HUES64 (cell line): ENCODE results near the gene CA10.

Experiments
- H3K27ac ChIP-seq: 2 replicates; pipeline ENCODE4 v1.7.0; 2013; ENCODE audit warnings: low read depth, low read length, inconsistent platforms
- H3K27me3 ChIP-seq: 2 replicates; pipeline ENCODE4 v1.6.1; 2013; ENCODE audit warnings: mild to moderate bottlenecking, low read length; ENCODE audit not compliant: insufficient read depth
- H3K36me3 ChIP-seq: 2 replicates; pipeline ENCODE4 v1.6.1; 2013; ENCODE audit warnings: mild to moderate bottlenecking, low read length; ENCODE audit not compliant: insufficient read depth
- H3K4me1 ChIP-seq: 2 replicates; pipeline ENCODE4 v1.6.1; 2013; ENCODE audit warnings: mild to moderate bottlenecking, low read length, moderate library complexity; ENCODE audit not compliant: insufficient read depth
- H3K4me3 ChIP-seq: 2 replicates; pipeline ENCODE4 v1.5.1; 2013; ENCODE audit warnings: mild to moderate bottlenecking, low read length, moderate library complexity
- H3K9ac ChIP-seq: 2 replicates; pipeline ENCODE4 v1.6.1; 2013; ENCODE audit warnings: mild to moderate bottlenecking, low read depth, low read length
- H3K9me3 ChIP-seq: 2 replicates; pipeline ENCODE4 v1.6.1; 2013; ENCODE audit warnings: low read depth, low read length; ENCODE audit not compliant: insufficient read depth
- WGBS: fragments of 150-250, 120-280 bp; methylation state at CpG from one replicate; pipeline ENCODE4 v1.1.7; 2013; ENCODE audit warnings: missing lambda C conversion rate; 5-methylcytosine and 5-hydroxymethylcytosine counted together

The CA10 gene

GRCh38 chr17:51702963-51703360, 455.6 kb downstream of the CA10 start:
- H3K36me3 ChIP-seq, result no peaks in the 10 kb centered on the region
- H3K27ac ChIP-seq, result no peak overlapping the region
- no peak overlapping the region for H3K9ac ChIP-seq
- H3K9me3 ChIP-seq, result no peaks in the 10 kb centered on the region
- no peak overlapping the region for H3K4me3 ChIP-seq
- H3K4me1 ChIP-seq, result no peaks in the 10 kb centered on the region
- no peaks in the 10 kb centered on the region for H3K27me3 ChIP-seq
- WGBS, result 86% methylated on average over 3 of the region's 3 CpGs

- no peaks in the 10 kb centered on the region for H3K36me3 ChIP-seq
- no peak overlapping the region for H3K9ac ChIP-seq
- H3K4me1 ChIP-seq, result no peaks in the 10 kb centered on the region
- no peaks in the 10 kb centered on the region for H3K9me3 ChIP-seq
- no peak overlapping the region for H3K4me3 ChIP-seq
- 92% methylated on average over 1 of the region's 2 CpGs for WGBS
- no peak overlapping the region for H3K27ac ChIP-seq
- H3K27me3 ChIP-seq, result no peaks in the 10 kb centered on the region
Observed at GRCh38 chr17:51701501-51701900, 457.0 kb downstream of the CA10 start.

DNA sequence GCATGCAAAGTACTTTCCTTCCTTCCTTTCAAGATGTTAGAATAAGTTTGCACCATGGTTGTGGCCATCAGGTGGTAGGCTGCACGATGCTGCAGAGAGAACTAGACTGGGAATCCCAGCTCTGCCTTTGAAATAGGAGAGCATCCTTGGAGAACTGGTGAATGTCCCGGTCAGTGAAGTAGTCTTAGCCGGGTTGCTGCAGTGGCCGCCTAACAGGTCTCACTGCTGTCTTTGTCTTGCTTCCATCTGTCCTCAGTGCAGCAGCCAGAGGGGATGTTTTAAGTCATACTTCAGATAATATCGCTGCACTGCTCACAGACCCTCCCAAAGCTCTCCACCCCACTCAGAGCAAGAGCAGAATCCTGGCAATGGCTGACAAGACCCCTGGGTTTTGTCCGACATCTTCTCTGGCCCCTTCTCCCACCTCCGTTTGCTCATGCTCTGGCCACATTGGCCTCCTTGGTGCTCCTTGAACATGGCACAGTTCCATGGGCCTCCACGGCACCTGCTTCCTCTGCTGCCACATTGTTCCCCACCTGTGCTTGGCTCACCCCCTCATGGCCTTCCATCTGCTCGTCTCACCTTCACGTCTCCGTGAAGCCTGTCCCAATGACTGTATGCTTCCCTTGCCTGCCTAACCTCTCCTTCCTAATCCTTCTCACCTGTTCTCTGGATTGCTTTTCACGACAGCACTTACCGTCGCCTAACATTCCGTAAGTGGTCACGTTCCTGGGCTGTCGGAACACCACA, 458.3 kb downstream of the CA10 start:
- Histone ChIP-seq H3K27me3 (no peaks in the 10 kb centered on the region), H3K4me3 (no peak overlapping the region), H3K4me1 (no peaks in the 10 kb centered on the region), H3K9ac (no peak overlapping the region), H3K9me3 (no peaks in the 10 kb centered on the region), H3K27ac (no peak overlapping the region), H3K36me3 (no peaks in the 10 kb centered on the region)
- 95% methylated on average over 17 of the region's 17 CpGs for WGBS

- H3K27me3 ChIP-seq, result no peaks in the 10 kb centered on the region
- no peaks in the 10 kb centered on the region for H3K4me1 ChIP-seq
- H3K9ac ChIP-seq, result no peak overlapping the region
- H3K36me3 ChIP-seq, result no peaks in the 10 kb centered on the region
- 77% methylated on average over 5 of the region's 5 CpGs for WGBS
- no peak overlapping the region for H3K4me3 ChIP-seq
- H3K27ac ChIP-seq, result no peak overlapping the region
- H3K9me3 ChIP-seq, result no peaks in the 10 kb centered on the region
Observed at GRCh38 chr17:51699303-51699702, 459.2 kb downstream of the CA10 start.

DNA sequence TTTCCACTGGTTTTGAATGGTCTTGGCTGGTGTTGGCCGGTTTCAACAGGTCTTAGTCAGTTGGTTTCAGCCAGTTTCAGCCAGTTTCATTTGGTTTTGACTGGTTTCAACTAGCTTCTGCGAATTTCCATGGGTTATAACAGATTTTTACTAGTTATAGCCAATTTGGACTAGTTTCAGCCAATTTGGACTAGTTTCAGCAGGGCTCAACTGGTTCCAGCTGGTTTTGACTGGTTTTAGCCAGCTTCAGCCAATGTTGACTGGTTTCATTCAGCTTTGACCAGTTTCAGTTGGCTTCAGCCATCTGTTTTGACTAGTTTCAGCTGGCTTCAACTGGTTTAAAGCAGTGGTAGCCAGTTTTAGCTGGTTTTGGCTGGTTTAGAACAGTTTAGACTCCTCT, 465.6 kb downstream of the CA10 start:
- no peak overlapping the region for H3K27ac ChIP-seq
- no peaks in the 10 kb centered on the region for H3K4me1 ChIP-seq
- no peaks in the 10 kb centered on the region for H3K9me3 ChIP-seq
- H3K4me3 ChIP-seq, result no peak overlapping the region
- WGBS, result 84% methylated on average over 2 of the region's 2 CpGs
- H3K27me3 ChIP-seq, result no peaks in the 10 kb centered on the region
- no peaks in the 10 kb centered on the region for H3K36me3 ChIP-seq
- H3K9ac ChIP-seq, result no peak overlapping the region

- no peaks in the 10 kb centered on the region for H3K9me3 ChIP-seq
- H3K27me3 ChIP-seq, result no peaks in the 10 kb centered on the region; the same call in 1 of the 2 replicates
- no peak overlapping the region for H3K9ac ChIP-seq
- peaks cover 8% of the 10 kb centered on the region for H3K4me1 ChIP-seq
- H3K27ac ChIP-seq, result no peak overlapping the region
- WGBS, result 95% methylated on average over 2 of the region's 3 CpGs
- H3K4me3 ChIP-seq, result no peak overlapping the region
- no peaks in the 10 kb centered on the region for H3K36me3 ChIP-seq
Observed at GRCh38 chr17:51687887-51688286, 470.6 kb downstream of the CA10 start.

DNA sequence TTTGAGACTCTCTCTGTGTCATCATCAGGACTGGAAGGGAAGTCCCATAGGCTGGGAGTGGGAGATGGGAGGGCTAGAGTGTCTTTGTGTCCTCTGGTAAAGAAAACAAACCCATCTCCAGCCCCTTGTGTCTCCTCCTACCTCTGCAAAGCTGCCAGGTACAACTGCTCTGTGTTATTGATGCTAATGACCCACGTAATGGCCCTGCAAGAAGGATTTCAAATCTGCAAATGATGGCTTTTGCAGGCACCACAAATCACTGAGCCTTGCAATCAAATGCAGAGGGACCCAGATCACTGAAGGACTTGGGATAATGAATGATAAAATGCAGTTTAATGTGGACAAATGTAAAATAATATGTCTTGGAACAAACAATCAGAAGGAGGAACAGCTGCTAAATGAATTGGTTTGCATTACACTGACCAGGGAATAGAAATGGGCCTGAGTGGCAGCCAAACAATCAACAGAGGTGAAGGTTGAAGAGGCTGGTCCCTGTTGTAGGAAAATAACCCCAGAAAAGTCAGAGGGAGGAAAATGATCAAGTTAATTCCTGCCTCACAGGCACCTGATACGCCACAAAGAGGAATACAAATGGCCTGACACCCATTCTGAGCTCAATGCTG, 473.1 kb downstream of the CA10 start:
- no peak overlapping the region for H3K9ac ChIP-seq
- no peaks in the 10 kb centered on the region for H3K9me3 ChIP-seq
- no peak overlapping the region for H3K27ac ChIP-seq
- H3K4me1 ChIP-seq, result peaks cover 8% of the 10 kb centered on the region
- WGBS, result 85% methylated on average over 2 of the region's 2 CpGs
- H3K27me3 ChIP-seq, result no peaks in the 10 kb centered on the region; the same call in 1 of the 2 replicates
- H3K4me3 ChIP-seq, result no peak overlapping the region
- no peaks in the 10 kb centered on the region for H3K36me3 ChIP-seq

DNA sequence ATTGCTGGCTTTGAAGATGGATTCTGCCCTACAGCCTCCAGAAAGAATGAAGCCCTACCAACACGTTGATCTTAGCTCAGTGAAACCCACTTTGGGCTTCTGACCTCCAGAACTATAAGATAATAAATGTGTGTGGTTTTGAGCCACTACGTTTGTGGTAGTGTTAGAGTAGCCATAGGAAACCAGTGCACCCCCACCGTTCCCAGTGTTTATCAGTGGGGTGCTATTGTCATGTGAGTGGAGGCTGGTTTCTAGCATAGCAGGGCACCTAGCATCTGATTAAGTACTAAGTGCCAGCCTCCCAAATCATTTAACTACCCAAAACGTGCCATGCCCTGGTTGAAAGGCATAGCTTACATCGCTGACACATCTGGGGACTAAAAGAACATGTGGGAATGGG, 474.3 kb downstream of the CA10 start:
- no peak overlapping the region for H3K9ac ChIP-seq
- no peaks in the 10 kb centered on the region for H3K9me3 ChIP-seq
- H3K27ac ChIP-seq, result no peak overlapping the region
- 54% methylated on average over 4 of the region's 5 CpGs for WGBS
- H3K36me3 ChIP-seq, result no peaks in the 10 kb centered on the region
- H3K27me3 ChIP-seq, result no peaks in the 10 kb centered on the region; the same call in 1 of the 2 replicates
- no peak overlapping the region for H3K4me3 ChIP-seq
- peaks cover 8% of the 10 kb centered on the region for H3K4me1 ChIP-seq

GRCh38 chr17:51683291-51683690, 475.2 kb downstream of the CA10 start:
- H3K27me3 ChIP-seq, result no peaks in the 10 kb centered on the region; the same call in 1 of the 2 replicates
- H3K27ac ChIP-seq, result no peak overlapping the region
- no peak overlapping the region for H3K4me3 ChIP-seq
- no peak overlapping the region for H3K9ac ChIP-seq
- H3K4me1 ChIP-seq, result peaks cover 8% of the 10 kb centered on the region
- no peaks in the 10 kb centered on the region for H3K36me3 ChIP-seq
- H3K9me3 ChIP-seq, result no peaks in the 10 kb centered on the region
- WGBS, result 95% methylated on average over 10 of the region's 10 CpGs

GRCh38 chr17:51682115-51682514, 476.4 kb downstream of the CA10 start:
- Histone ChIP-seq H3K4me1 (peaks cover 8% of the 10 kb centered on the region), H3K36me3 (no peaks in the 10 kb centered on the region), H3K9me3 (no peaks in the 10 kb centered on the region), H3K9ac (no peak overlapping the region), H3K27ac (no peak overlapping the region), H3K4me3 (no peak overlapping the region), H3K27me3 (no peaks in the 10 kb centered on the region; the same call in 1 of the 2 replicates)
- WGBS, result 91% methylated on average over 5 of the region's 5 CpGs

GRCh38 chr17:51677875-51678274, 480.6 kb downstream of the CA10 start:
- H3K4me3 ChIP-seq, result no peak overlapping the region
- H3K9ac ChIP-seq, result no peak overlapping the region
- WGBS, result 100% methylated on average over 1 of the region's 1 CpG
- H3K36me3 ChIP-seq, result no peaks in the 10 kb centered on the region
- H3K4me1 ChIP-seq, result no peaks in the 10 kb centered on the region
- H3K27ac ChIP-seq, result no peak overlapping the region
- H3K27me3 ChIP-seq, result no peaks in the 10 kb centered on the region
- no peaks in the 10 kb centered on the region for H3K9me3 ChIP-seq
